Suprapubic skin (tissue), 4 donors: ENCODE results near the gene VSIR. TPM values are rescaled to one million over a fixed set of nuclear protein-coding genes. Genes with fewer than 3 reads are reported as not detected.
A peak's percentile ranks its signal among the peaks of the same experiment; 100 is the strongest.

ENCODE experiments used
- DNase-seq, 2 donors: peaks; one replicate each; pipeline ENCODE4 v3.0.0-alpha.2; 2019; ENCODE audit warnings: low spot score in 2 of 2
- H3K27ac ChIP-seq: fragments of 200-600 bp; sonication (generic); one replicate; pipeline ENCODE4 v1.5.1; 2019
- H3K27me3 ChIP-seq: fragments of 200-600 bp; sonication (generic); one replicate; pipeline ENCODE4 v1.5.1; 2019
- H3K36me3 ChIP-seq: fragments of 200-600 bp; sonication (generic); one replicate; pipeline ENCODE4 v1.5.1; 2019
- H3K4me1 ChIP-seq: fragments of 200-600 bp; sonication (generic); one replicate; pipeline ENCODE4 v1.5.1; 2019
- H3K4me3 ChIP-seq: fragments of 200-600 bp; sonication (generic); one replicate; pipeline ENCODE4 v1.5.1; 2019; ENCODE audit warnings: mild to moderate bottlenecking
- H3K9me3 ChIP-seq: fragments of 200-600 bp; sonication (generic); one replicate; pipeline ENCODE4 v1.5.1; 2019
- EP300 ChIP-seq: sonication (generic); formaldehyde crosslinking; IDR thresholded peaks from one replicate; pipeline ENCODE4 v1.6.1; 2017; ENCODE audit warnings: antibody characterized with exemption
- POLR2A ChIP-seq, 2 donors: fragments of 450-650 bp; IDR thresholded peaks; one replicate each; pipeline ENCODE4 v1.6.1; 2017; ENCODE audit warnings: antibody characterized with exemption in 2 of 2, mild to moderate bottlenecking in 2 of 2, moderate library complexity in 2 of 2
- POLR2AphosphoS5 ChIP-seq, 3 donors: sonication (generic); formaldehyde crosslinking; IDR thresholded peaks; one replicate each; pipeline ENCODE4 v1.6.1; 2017; ENCODE audit warnings: antibody characterized with exemption in 3 of 3
- WGBS: methylation state at CpG from one replicate; pipeline ENCODE4 v1.1.5; 2018; 5-methylcytosine and 5-hydroxymethylcytosine counted together
- total RNA-seq, 4 donors: library from RNA; depleted of rRNA; stranded (reverse); fragments of >200 nt; gene quantifications; one replicate each; pipeline ENCODE4 v1.1.0, GENCODE V29; 2016
- TF ChIP-seq, protein P1 (sequence below), 2 donors: fragments of 200-600 bp in 1 of 2; fragments of 450-650 bp in 1 of 2; sonication (generic) in 1 of 2; IDR thresholded peaks; one replicate each; pipeline ENCODE4 v1.5.1; 2016 to 2019; ENCODE audit warnings: antibody characterized with exemption in 2 of 2, mild to moderate bottlenecking in 1 of 2, moderate library complexity in 1 of 2

Gene VSIR
- total RNA-seq, 4 donors from 2014 or later = 16.3 to 50.7 (median 33.6) TPM

- peak overlapping the region; percentile 44 for H3K27ac ChIP-seq
- TF ChIP-seq EP300 = no peak
- TF ChIP-seq POLR2A (IDR thresholded peaks at IDR 0.05) = no peak
- TF ChIP-seq, protein P1, sequence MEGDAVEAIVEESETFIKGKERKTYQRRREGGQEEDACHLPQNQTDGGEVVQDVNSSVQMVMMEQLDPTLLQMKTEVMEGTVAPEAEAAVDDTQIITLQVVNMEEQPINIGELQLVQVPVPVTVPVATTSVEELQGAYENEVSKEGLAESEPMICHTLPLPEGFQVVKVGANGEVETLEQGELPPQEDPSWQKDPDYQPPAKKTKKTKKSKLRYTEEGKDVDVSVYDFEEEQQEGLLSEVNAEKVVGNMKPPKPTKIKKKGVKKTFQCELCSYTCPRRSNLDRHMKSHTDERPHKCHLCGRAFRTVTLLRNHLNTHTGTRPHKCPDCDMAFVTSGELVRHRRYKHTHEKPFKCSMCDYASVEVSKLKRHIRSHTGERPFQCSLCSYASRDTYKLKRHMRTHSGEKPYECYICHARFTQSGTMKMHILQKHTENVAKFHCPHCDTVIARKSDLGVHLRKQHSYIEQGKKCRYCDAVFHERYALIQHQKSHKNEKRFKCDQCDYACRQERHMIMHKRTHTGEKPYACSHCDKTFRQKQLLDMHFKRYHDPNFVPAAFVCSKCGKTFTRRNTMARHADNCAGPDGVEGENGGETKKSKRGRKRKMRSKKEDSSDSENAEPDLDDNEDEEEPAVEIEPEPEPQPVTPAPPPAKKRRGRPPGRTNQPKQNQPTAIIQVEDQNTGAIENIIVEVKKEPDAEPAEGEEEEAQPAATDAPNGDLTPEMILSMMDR (IDR thresholded peaks at IDR 0.05) = no peak
- TF ChIP-seq POLR2AphosphoS5 (IDR thresholded peaks at IDR 0.05) = no peak
- no peaks in the 10 kb centered on the region for H3K9me3 ChIP-seq
- no peak overlapping the region for H3K4me3 ChIP-seq
- DNase-seq = no peak
- H3K27me3 ChIP-seq = no peaks in the 10 kb centered on the region
- peaks cover 63% of the 10 kb centered on the region for H3K4me1 ChIP-seq
- no peaks in the 10 kb centered on the region for H3K36me3 ChIP-seq
- 61% methylated on average over 3 of the region's 3 CpGs for WGBS
Observed at GRCh38 chr10:71737834-71738197, 35.5 kb downstream of the VSIR start.

DNA sequence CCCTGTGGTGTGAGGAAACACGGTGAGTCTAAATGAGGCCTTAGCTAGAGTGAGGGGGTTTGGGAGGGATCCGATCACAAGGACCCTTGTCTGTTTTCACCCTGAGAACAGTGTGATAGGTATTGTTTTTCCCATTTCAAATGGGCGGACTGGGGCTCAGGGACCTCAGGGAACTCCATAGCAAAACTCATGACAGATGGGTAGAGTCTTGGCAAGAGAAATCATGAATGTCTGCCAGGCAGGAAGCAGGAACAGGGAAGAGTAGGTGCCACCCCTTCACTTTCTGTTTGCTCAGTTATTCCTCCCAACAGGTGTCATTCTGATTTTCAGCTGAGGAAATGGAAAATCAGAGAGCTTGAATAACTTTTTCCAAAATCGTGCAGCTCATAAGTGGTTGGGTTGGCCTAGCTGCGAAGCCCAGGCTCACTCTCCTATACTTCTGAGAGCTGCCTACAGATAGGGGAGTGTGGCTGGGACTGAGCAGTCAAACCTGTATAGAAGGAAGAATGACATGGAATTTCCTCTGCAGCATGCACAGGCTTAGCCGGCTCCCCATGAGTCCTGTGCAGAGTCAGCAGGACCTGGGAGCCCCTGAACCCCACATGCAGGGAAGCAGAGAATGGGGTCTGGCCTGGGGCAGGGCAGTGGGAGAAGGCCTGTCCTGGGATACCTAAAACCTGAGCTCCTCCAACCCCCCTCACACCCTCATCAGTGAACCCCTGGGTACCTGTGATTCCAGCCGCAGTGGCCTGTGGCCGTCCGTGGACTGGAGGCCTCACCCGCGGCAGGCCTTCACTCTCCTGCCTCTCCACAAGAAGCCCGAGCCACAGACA is 36.1 kb downstream of the VSIR start:
- WGBS = 47% methylated on average over 10 of the region's 12 CpGs
- peak overlapping the region; percentile 44 for H3K27ac ChIP-seq
- no peak overlapping the region for H3K4me3 ChIP-seq
- H3K36me3 ChIP-seq = no peaks in the 10 kb centered on the region
- DNase-seq = no peak
- H3K27me3 ChIP-seq = no peaks in the 10 kb centered on the region
- H3K9me3 ChIP-seq = no peaks in the 10 kb centered on the region
- TF ChIP-seq EP300 = no peak
- TF ChIP-seq POLR2AphosphoS5 (IDR thresholded peaks at IDR 0.05) = no peak
- TF ChIP-seq, protein P1 (IDR thresholded peaks at IDR 0.05) = no peak
- no peak for TF ChIP-seq POLR2A (IDR thresholded peaks at IDR 0.05)
- peaks cover 57% of the 10 kb centered on the region for H3K4me1 ChIP-seq

- WGBS = 56% methylated on average over 2 of the region's 2 CpGs
- DNase-seq = no peak
- Histone ChIP-seq H3K27ac (peak overlapping the region; percentile 44), H3K36me3 (no peaks in the 10 kb centered on the region), H3K9me3 (no peaks in the 10 kb centered on the region), H3K4me1 (peaks cover 51% of the 10 kb centered on the region), H3K27me3 (no peaks in the 10 kb centered on the region), H3K4me3 (no peak overlapping the region)
- TF ChIP-seq EP300 (no peak), POLR2AphosphoS5 (IDR thresholded peaks at IDR 0.05) (no peak), POLR2A (IDR thresholded peaks at IDR 0.05) (no peak)
- TF ChIP-seq, protein P1 (IDR thresholded peaks at IDR 0.05) = no peak
Observed at GRCh38 chr10:71736570-71736952, 36.8 kb downstream of the VSIR start.

- Histone ChIP-seq H3K36me3 (no peaks in the 10 kb centered on the region), H3K9me3 (no peaks in the 10 kb centered on the region), H3K27ac (no peak overlapping the region), H3K4me1 (peaks cover 51% of the 10 kb centered on the region), H3K4me3 (no peak overlapping the region), H3K27me3 (no peaks in the 10 kb centered on the region)
- TF ChIP-seq EP300 (no peak), POLR2AphosphoS5 (IDR thresholded peaks at IDR 0.05) (no peak), POLR2A (IDR thresholded peaks at IDR 0.05) (no peak)
- TF ChIP-seq, protein P1 (IDR thresholded peaks at IDR 0.05) = no peak
- 70% methylated on average over 6 of the region's 16 CpGs for WGBS
- peak in 1 of 2 donors; percentile 66 for DNase-seq
Observed at GRCh38 chr10:71735709-71736569, 37.4 kb downstream of the VSIR start.

GRCh38 chr10:71734797-71735196 is 38.5 kb downstream of the VSIR start:
- WGBS = 80% methylated on average over 5 of the region's 5 CpGs
- DNase-seq = no peak
- Histone ChIP-seq H3K36me3 (no peaks in the 10 kb centered on the region), H3K4me1 (peaks cover 48% of the 10 kb centered on the region), H3K4me3 (no peak overlapping the region), H3K27me3 (no peaks in the 10 kb centered on the region), H3K9me3 (no peaks in the 10 kb centered on the region), H3K27ac (no peak overlapping the region)
- no peak for TF ChIP-seq EP300
- TF ChIP-seq, protein P1 (IDR thresholded peaks at IDR 0.05) = no peak
- TF ChIP-seq POLR2A (IDR thresholded peaks at IDR 0.05) = no peak
- no peak for TF ChIP-seq POLR2AphosphoS5 (IDR thresholded peaks at IDR 0.05)
